ENCODE results near the gene NGB. TPM values are rescaled to one million over a fixed set of nuclear protein-coding genes. Genes with fewer than 3 reads are reported as not detected.

Gene NGB
- total and polyA plus RNA-seq, 7 experiments from 2014 or later, result not detected

DNA sequence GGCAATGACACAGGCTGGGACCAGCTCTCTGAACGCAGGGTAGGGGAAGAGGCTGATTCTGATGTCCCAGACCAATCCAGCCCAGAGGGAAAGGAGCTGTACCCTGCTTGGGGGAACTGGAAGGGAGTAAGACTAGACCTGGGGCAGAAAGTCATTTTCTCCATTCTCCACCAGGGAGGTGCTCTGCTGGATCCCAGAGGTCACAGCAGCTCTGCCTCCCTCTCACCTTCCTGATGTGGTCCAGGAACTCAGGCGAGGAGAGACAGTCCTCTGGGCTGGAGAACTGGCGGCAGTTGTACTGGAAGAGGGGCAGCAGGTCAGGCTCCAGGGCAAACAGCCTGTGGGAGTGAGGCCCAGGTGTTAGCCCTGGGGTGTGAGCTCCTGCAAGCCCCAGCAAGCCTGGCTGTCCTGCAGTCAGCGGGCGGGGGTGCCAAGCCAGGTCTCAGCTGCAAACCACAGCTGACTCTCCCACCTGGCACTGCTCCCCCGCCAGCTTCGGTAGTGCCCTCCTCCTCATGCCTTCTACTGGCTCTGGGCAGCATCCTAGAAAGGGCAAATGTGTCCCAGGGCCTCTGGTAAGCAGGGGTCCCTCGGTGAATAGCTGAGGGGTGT lies 1.9 kb downstream of the NGB start:
- Mint-ChIP-seq H3K4me3 (peak overlapping the region in 1 of 10 donors; percentile 16), H3K9me3 (peaks cover 0 to 6% (median 2%) of the 10 kb centered on the region in 11 donors), H3K27me3 (peaks cover 18 to 54% (median 40%) of the 10 kb centered on the region in 5 donors), H3K4me1 (peaks cover 0 to 5% (median 3%) of the 10 kb centered on the region in 7 donors), H3K36me3 (peaks cover 0 to 6% (median 2%) of the 10 kb centered on the region in 5 donors), H3K27ac (no peak overlapping the region)
- ChIA-PET CTCF (no interaction called here), POLR2A (no interaction called here)
- Histone ChIP-seq H3K4me3 (ENCODE audit: low read length) (no peak overlapping the region), H3K36me3 (ENCODE audit: control insufficient read depth in 2 of 3, insufficient read depth in 3 of 3, low read length in 3 of 3) (no peaks in the 10 kb centered on the region), H3K27ac (ENCODE audit: low read depth, low read length) (no peak overlapping the region), H3K4me1 (ENCODE audit: control insufficient read depth in 2 of 2, insufficient read depth in 2 of 2, low read length in 2 of 2) (no peaks in the 10 kb centered on the region), H3K9me3 (ENCODE audit: control insufficient read depth in 2 of 3, low read length in 3 of 3) (no peaks in the 10 kb centered on the region), H3K27me3 (ENCODE audit: control insufficient read depth in 2 of 2, insufficient read depth in 2 of 2, low read length in 2 of 2) (no peaks in the 10 kb centered on the region)
- ATAC-seq (no peak), DNase-seq (no peak)
- intact Hi-C loops (cut with micrococcal nuclease), result no loop called here

DNA sequence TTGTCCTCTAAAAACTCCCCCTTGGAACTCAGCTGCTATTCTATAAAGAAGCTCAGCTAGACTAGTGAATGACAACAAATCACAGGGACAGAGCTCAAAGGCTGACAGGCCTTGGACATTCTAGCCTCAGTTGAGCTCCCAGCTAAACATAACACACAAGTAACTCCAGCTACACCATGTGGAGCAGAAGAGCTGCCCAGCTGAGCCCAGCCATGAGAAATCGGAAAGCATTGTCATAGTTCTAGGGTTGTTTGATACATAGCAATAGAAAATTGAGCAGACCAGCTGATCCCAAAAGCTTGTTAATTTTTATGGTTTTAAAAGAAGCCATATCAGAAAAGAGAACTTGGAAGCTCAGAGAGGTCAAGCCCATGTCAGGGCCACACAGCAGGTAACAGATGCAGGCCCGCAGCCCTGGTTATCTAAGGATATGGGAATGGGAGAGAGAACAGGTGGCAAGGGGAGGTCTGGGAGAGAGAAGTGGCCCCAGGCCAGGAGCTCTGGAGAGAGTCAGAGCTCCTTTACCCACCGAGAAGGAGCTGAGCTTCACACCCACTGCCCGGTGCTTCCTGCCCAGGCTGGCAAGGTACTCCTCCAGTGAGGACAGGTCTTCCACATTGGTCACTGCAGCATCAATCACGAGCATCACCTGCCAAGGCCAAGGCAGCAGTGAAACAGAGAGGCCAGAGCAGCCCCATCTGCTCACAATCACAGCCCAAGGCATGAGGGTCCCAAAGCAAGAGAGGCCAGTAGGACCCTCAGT lies 2.9 kb downstream of the NGB start:
- H3K27me3 ChIP-seq (ENCODE audit: control insufficient read depth in 2 of 2, insufficient read depth in 2 of 2, low read length in 2 of 2), result no peaks in the 10 kb centered on the region
- ATAC-seq (no peak), DNase-seq (no peak)
- intact Hi-C loops (cut with micrococcal nuclease), result no loop called here
- POLR2A ChIA-PET, result no interaction called here
- Mint-ChIP-seq H3K4me3 (peak overlapping the region in 1 of 10 donors; percentile 5), H3K27me3 (peaks cover 18 to 56% (median 40%) of the 10 kb centered on the region in 5 donors), H3K9me3 (peaks cover 0 to 6% (median 2%) of the 10 kb centered on the region in 11 donors), H3K27ac (no peak overlapping the region), H3K4me1 (peaks cover 0 to 5% (median 3%) of the 10 kb centered on the region in 7 donors), H3K36me3 (peaks cover 0 to 6% (median 2%) of the 10 kb centered on the region in 5 donors)
- no peak overlapping the region for H3K4me3 ChIP-seq (ENCODE audit: low read length)
- CTCF ChIA-PET, result no interaction called here
- no peaks in the 10 kb centered on the region for H3K4me1 ChIP-seq (ENCODE audit: control insufficient read depth in 2 of 2, insufficient read depth in 2 of 2, low read length in 2 of 2)
- H3K27ac ChIP-seq (ENCODE audit: low read depth, low read length), result no peak overlapping the region
- no peaks in the 10 kb centered on the region for H3K9me3 ChIP-seq (ENCODE audit: control insufficient read depth in 2 of 3, low read length in 3 of 3)
- no peaks in the 10 kb centered on the region for H3K36me3 ChIP-seq (ENCODE audit: control insufficient read depth in 2 of 3, insufficient read depth in 3 of 3, low read length in 3 of 3)

DNA sequence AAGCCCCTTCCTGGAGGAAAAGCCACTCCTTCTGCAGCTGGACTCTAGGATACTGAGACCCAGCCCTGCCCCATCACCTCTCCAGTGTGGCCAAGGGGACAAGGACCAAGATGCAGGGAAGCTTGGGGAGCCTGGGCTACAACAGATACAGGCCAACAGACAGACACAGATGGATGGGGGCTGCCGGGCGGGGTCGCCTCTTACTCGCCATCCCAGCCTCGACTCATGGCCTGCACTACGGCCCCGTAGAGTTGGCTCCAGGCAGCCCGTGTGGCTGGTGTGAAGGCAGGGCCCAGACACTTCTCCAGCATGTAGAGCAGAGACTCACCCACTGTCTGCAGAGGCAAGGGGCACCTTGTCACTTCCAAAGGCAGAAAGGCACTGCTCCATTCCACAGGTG lies 4.7 kb downstream of the NGB start:
- CTCF ChIA-PET, result no interaction called here
- DNase-seq, result no peak
- no peaks in the 10 kb centered on the region for H3K27me3 ChIP-seq (ENCODE audit: control insufficient read depth in 2 of 2, insufficient read depth in 2 of 2, low read length in 2 of 2)

DNA sequence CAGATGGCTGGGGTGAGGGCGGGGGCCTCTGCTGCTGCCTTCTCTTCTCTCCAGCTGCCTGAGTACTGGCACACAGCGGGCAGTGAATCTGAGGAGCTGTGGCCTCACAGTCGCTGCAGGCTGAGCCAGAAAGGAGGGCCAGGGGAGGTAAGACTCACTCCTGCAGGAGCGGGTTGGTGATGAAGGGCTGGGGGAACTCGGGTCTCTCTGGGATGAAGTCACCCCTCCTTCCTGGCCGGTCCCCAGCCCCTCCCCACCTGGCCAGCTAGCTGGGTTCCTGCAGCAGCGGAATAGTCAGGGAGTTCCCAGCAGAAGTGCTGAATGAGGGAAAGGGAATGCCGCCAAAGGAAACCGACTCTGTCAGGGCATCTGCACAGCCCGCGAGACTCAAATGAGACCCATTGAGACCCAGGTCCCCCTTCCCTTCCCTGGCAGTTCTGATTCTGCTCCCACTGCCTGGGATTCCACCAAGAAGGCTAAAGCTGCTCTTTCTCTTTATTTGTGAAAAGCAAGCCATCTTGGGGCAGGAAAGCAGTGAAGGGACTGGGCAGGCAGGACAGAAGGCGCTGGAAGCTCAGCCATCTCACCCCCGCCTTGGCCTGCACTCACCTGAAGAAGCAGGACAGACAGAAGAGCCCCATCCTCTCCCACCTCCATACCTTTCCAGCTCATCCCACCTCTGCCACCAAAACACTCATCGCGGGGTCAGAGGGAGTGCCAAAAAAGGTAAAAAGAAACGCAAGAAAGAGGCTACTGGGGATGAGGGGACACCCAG lies 5.3 kb downstream of the NGB start:
- ChIA-PET POLR2A (no interaction called here), CTCF (no interaction called here)
- H3K27ac Mint-ChIP-seq, result no peak overlapping the region
- no peak overlapping the region for H3K4me3 ChIP-seq (ENCODE audit: low read length)
- intact Hi-C loops (cut with micrococcal nuclease), result no loop called here
- DNase-seq (no peak), ATAC-seq (no peak)
- H3K27me3 ChIP-seq (ENCODE audit: control insufficient read depth in 2 of 2, insufficient read depth in 2 of 2, low read length in 2 of 2), result no peaks in the 10 kb centered on the region
- H3K27ac ChIP-seq (ENCODE audit: low read depth, low read length), result no peak overlapping the region
- no peak overlapping the region for H3K4me3 Mint-ChIP-seq
- no peaks in the 10 kb centered on the region for H3K9me3 ChIP-seq (ENCODE audit: control insufficient read depth in 2 of 3, low read length in 3 of 3)
- peaks cover 20 to 50% (median 35%) of the 10 kb centered on the region in 5 donors for H3K27me3 Mint-ChIP-seq
- no peaks in the 10 kb centered on the region for H3K36me3 ChIP-seq (ENCODE audit: control insufficient read depth in 2 of 3, insufficient read depth in 3 of 3, low read length in 3 of 3)
- no peaks in the 10 kb centered on the region for H3K4me1 ChIP-seq (ENCODE audit: control insufficient read depth in 2 of 2, insufficient read depth in 2 of 2, low read length in 2 of 2)
- peaks cover 0 to 3% (median 0%) of the 10 kb centered on the region in 7 donors for H3K4me1 Mint-ChIP-seq
- H3K36me3 Mint-ChIP-seq, result peaks cover 0 to 6% (median 2%) of the 10 kb centered on the region in 5 donors
- peaks cover 0 to 6% (median 2%) of the 10 kb centered on the region in 11 donors for H3K9me3 Mint-ChIP-seq

More for the DNA sequence above, 4.7 kb downstream of the NGB start:
- peaks cover 0 to 6% (median 2%) of the 10 kb centered on the region in 5 donors for H3K36me3 Mint-ChIP-seq
- Histone ChIP-seq H3K4me1 (ENCODE audit: control insufficient read depth in 2 of 2, insufficient read depth in 2 of 2, low read length in 2 of 2) (no peaks in the 10 kb centered on the region), H3K27ac (ENCODE audit: low read depth, low read length) (no peak overlapping the region), H3K9me3 (ENCODE audit: control insufficient read depth in 2 of 3, low read length in 3 of 3) (no peaks in the 10 kb centered on the region), H3K4me3 (ENCODE audit: low read length) (no peak overlapping the region), H3K36me3 (ENCODE audit: control insufficient read depth in 2 of 3, insufficient read depth in 3 of 3, low read length in 3 of 3) (no peaks in the 10 kb centered on the region)
- intact Hi-C loops (cut with micrococcal nuclease), result no loop called here
- peaks cover 0 to 6% (median 2%) of the 10 kb centered on the region in 11 donors for H3K9me3 Mint-ChIP-seq
- no peak overlapping the region for H3K27ac Mint-ChIP-seq
- H3K4me3 Mint-ChIP-seq, result no peak overlapping the region
- POLR2A ChIA-PET, result no interaction called here
- peaks cover 0 to 3% (median 0%) of the 10 kb centered on the region in 7 donors for H3K4me1 Mint-ChIP-seq
- no peak for ATAC-seq
- peaks cover 19 to 49% (median 34%) of the 10 kb centered on the region in 5 donors for H3K27me3 Mint-ChIP-seq

DNA sequence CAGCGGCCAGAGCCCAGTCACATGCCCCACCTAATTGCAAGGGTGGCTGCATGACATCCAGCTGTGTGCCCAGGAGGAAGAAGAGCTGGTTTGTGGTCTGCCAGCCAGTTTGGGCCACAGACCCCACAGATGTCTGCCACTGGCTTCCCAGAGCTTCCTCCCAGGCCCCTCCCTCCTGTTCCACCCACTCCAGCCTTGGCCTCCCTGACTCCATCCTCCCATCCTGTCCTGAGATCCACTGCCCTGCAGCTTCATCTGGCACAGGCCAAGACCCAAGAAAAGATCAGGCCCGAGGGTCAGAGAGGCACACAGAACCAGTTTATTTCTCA lies 5.9 kb downstream of the NGB start:
- ChIA-PET CTCF (no interaction called here), POLR2A (no interaction called here)
- no peak for DNase-seq

DNA sequence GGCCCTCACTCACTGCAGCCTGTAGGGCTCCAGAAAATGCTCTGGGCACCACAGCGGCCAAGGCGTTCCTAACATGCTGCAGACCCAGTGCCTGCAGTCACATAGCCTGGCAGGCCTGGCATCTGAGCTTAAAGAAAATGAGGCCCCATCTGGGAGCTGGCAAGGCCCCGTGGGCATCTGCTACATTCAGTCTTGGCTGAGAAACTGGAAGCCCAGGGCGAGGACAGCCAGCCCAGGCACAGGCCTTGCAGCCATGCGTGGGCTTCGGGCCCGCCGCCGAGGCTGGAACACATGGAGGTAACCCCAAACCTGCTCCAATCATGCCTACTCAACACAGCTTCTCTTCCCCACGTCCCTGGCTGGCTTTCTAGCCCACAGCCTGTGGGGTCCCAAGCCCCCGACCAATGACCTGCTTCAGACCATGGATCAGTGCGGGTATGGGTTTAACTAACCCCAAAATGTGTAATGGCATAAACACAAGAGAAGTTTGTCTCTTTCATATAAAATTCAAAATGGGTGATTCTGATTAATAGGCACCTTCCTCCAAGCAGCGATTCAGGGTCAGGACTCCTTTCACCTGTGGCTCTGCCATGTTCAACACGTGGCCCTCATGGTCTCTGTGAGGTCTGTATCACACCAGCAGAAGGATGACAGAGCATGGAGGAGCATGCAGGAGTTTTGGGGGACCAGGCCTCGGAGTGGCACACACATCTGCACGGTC lies 6.4 kb downstream of the NGB start:
- no peaks in the 10 kb centered on the region for H3K27me3 ChIP-seq (ENCODE audit: control insufficient read depth in 2 of 2, insufficient read depth in 2 of 2, low read length in 2 of 2)
- peaks cover 0 to 6% (median 2%) of the 10 kb centered on the region in 11 donors for H3K9me3 Mint-ChIP-seq
- H3K4me3 ChIP-seq (ENCODE audit: low read length), result no peak overlapping the region
- no peak overlapping the region for H3K27ac Mint-ChIP-seq
- no peaks in the 10 kb centered on the region for H3K36me3 ChIP-seq (ENCODE audit: control insufficient read depth in 2 of 3, insufficient read depth in 3 of 3, low read length in 3 of 3)
- intact Hi-C loops (cut with micrococcal nuclease), result no loop called here
- no peak overlapping the region for H3K4me3 Mint-ChIP-seq
- no peak for ATAC-seq
- POLR2A ChIA-PET, result no interaction called here
- H3K4me1 ChIP-seq (ENCODE audit: control insufficient read depth in 2 of 2, insufficient read depth in 2 of 2, low read length in 2 of 2), result no peaks in the 10 kb centered on the region
- no peak for DNase-seq
- no peak overlapping the region for H3K27ac ChIP-seq (ENCODE audit: low read depth, low read length)
- peaks cover 0 to 6% (median 2%) of the 10 kb centered on the region in 5 donors for H3K36me3 Mint-ChIP-seq
- CTCF ChIA-PET, result no interaction called here
- peaks cover 15 to 42% (median 33%) of the 10 kb centered on the region in 5 donors for H3K27me3 Mint-ChIP-seq
- H3K4me1 Mint-ChIP-seq, result no peaks in the 10 kb centered on the region
- H3K9me3 ChIP-seq (ENCODE audit: control insufficient read depth in 2 of 3, low read length in 3 of 3), result no peaks in the 10 kb centered on the region

More for the DNA sequence above, 5.9 kb downstream of the NGB start:
- Histone ChIP-seq H3K9me3 (ENCODE audit: control insufficient read depth in 2 of 3, low read length in 3 of 3) (no peaks in the 10 kb centered on the region), H3K36me3 (ENCODE audit: control insufficient read depth in 2 of 3, insufficient read depth in 3 of 3, low read length in 3 of 3) (no peaks in the 10 kb centered on the region), H3K4me3 (ENCODE audit: low read length) (no peak overlapping the region), H3K27me3 (ENCODE audit: control insufficient read depth in 2 of 2, insufficient read depth in 2 of 2, low read length in 2 of 2) (no peaks in the 10 kb centered on the region), H3K4me1 (ENCODE audit: control insufficient read depth in 2 of 2, insufficient read depth in 2 of 2, low read length in 2 of 2) (no peaks in the 10 kb centered on the region), H3K27ac (ENCODE audit: low read depth, low read length) (no peak overlapping the region)
- peaks cover 19 to 47% (median 35%) of the 10 kb centered on the region in 5 donors for H3K27me3 Mint-ChIP-seq
- H3K27ac Mint-ChIP-seq, result no peak overlapping the region
- ATAC-seq, result no peak
- intact Hi-C loops (cut with micrococcal nuclease), result no loop called here
- peaks cover 0 to 3% (median 0%) of the 10 kb centered on the region in 7 donors for H3K4me1 Mint-ChIP-seq
- no peak overlapping the region for H3K4me3 Mint-ChIP-seq
- H3K9me3 Mint-ChIP-seq, result peaks cover 0 to 6% (median 2%) of the 10 kb centered on the region in 11 donors
- H3K36me3 Mint-ChIP-seq, result peaks cover 0 to 6% (median 2%) of the 10 kb centered on the region in 5 donors

Data from naive thymus-derived CD4-positive, alpha-beta T cell (primary cell).